Cardiac fibroblast (primary cell): Measurements from ENCODE around the gene CELSR1.

Experiments used
- DNase-seq, 2 donors: peaks; one replicate each; pipeline versions ENCODE4 v3.0.0 to v3.0.0-alpha.2; 2010; ENCODE audit warnings: low read depth in 2 of 2
- H3K4me3 ChIP-seq, 2 donors: replicated peaks in 1 of 2; 1 replicate in 1 of 2; 2 replicates in 1 of 2; pipeline ENCODE4 v1.5.1; 2011; ENCODE audit warnings: low read depth in 2 of 2, low read length in 2 of 2, mild to moderate bottlenecking in 2 of 2, moderate library complexity in 1 of 2
- CTCF ChIP-seq: IDR thresholded peaks from one replicate; pipeline ENCODE4 v1.5.1; 2011; ENCODE audit warnings: low read depth, mild to moderate bottlenecking, low read length, inconsistent platforms

Gene CELSR1

GRCh38 chr22:46366801-46367706 is 170.4 kb downstream of the CELSR1 start:
- no peak for DNase-seq
- no peak overlapping the region for H3K4me3 ChIP-seq
- no peak for TF ChIP-seq CTCF

GRCh38 chr22:46366327-46366731 is 171.1 kb downstream of the CELSR1 start:
- DNase-seq = no peak
- H3K4me3 ChIP-seq = no peak overlapping the region
- TF ChIP-seq CTCF = no peak

GRCh38 chr22:46365166-46365624 is 172.2 kb downstream of the CELSR1 start:
- H3K4me3 ChIP-seq = no peak overlapping the region
- TF ChIP-seq CTCF = no peak
- no peak for DNase-seq

- H3K4me3 ChIP-seq = no peak overlapping the region
- no peak for DNase-seq
- no peak for TF ChIP-seq CTCF
These were observed 172.9 kb downstream of the CELSR1 start for GRCh38 chr22:46364341-46365165.

GRCh38 chr22:46363611-46364321 is 173.7 kb downstream of the CELSR1 start:
- H3K4me3 ChIP-seq = no peak overlapping the region
- DNase-seq = no peak
- no peak for TF ChIP-seq CTCF

GRCh38 chr22:46362934-46363515 is 174.4 kb downstream of the CELSR1 start:
- no peak for TF ChIP-seq CTCF
- H3K4me3 ChIP-seq = no peak overlapping the region
- no peak for DNase-seq
